Neural cell (in vitro differentiated cells): ENCODE data around the gene TRIM44.

Source experiments
- EP300 ChIP-seq: fragments of 450-650 bp; conservative IDR thresholded peaks from 2 replicates; pipeline ENCODE4 v1.6.1; 2014; ENCODE audit warnings: antibody characterized with exemption, mild to moderate bottlenecking, moderate library complexity; ENCODE audit not compliant: poor library complexity, severe bottlenecking
- EZH2 ChIP-seq: fragments of 200-600, 300-800 bp; shearing (Covaris generic), sonication (generic); IDR thresholded peaks from 2 replicates; pipeline ENCODE4 v1.6.1; 2014; ENCODE audit warnings: antibody characterized with exemption, low read length, borderline replicate concordance, mild to moderate bottlenecking; ENCODE audit not compliant: insufficient read depth, poor library complexity, severe bottlenecking
- MXI1 ChIP-seq: fragments of 450-650 bp; conservative IDR thresholded peaks from 2 replicates; pipeline ENCODE4 v1.6.1; 2014; ENCODE audit warnings: antibody characterized with exemption, mild to moderate bottlenecking; ENCODE audit not compliant: poor library complexity, severe bottlenecking
- POLR2AphosphoS5 ChIP-seq: IDR thresholded peaks from 2 replicates; pipeline ENCODE4 v1.6.1; 2012
- RAD21 ChIP-seq: fragments of 450-650 bp; conservative IDR thresholded peaks from 2 replicates; pipeline ENCODE4 v1.6.1; 2014; ENCODE audit warnings: antibody characterized with exemption, mild to moderate bottlenecking, moderate library complexity
- SMC3 ChIP-seq: fragments of 450-650 bp; conservative IDR thresholded peaks from 2 replicates; pipeline ENCODE4 v1.6.1; 2014; ENCODE audit warnings: antibody characterized with exemption, mild to moderate bottlenecking, moderate library complexity; ENCODE audit not compliant: poor library complexity
- TAF1 ChIP-seq: IDR thresholded peaks from 2 replicates; pipeline ENCODE4 v1.6.1; 2012; ENCODE audit warnings: low read depth
- TF ChIP-seq, protein P1 (sequence below): fragments of 450-650 bp; IDR thresholded peaks from 2 replicates; pipeline ENCODE4 v1.5.1; 2014; ENCODE audit warnings: antibody characterized with exemption, mild to moderate bottlenecking, moderate library complexity; ENCODE audit not compliant: poor library complexity, severe bottlenecking
- TF ChIP-seq, protein P2 (sequence below): IDR thresholded peaks from 2 replicates; pipeline ENCODE4 v1.6.1; 2012; ENCODE audit warnings: borderline replicate concordance

DNA sequence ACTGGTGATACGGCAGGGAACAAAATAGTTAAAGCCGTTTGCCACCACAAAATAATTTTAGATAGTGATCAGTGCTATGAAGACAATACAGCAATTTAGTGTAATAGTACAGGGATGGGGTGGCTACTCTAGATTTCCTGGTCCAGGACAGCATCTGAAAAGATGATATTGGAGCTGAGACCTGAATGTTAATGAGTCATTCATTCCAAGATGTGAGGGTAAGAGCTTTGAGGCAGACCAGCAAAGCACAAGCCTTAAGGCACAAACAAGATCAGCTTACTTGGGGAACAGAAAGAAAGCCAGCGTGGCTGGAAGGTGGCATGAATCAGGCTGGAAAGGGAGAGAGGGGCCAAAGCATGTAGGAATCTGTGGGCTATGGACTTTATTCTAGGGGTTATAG lies 132.3 kb downstream of the TRIM44 start:
- no peak for TF ChIP-seq EP300
- TF ChIP-seq POLR2AphosphoS5 = no peak
- TF ChIP-seq, protein P1, sequence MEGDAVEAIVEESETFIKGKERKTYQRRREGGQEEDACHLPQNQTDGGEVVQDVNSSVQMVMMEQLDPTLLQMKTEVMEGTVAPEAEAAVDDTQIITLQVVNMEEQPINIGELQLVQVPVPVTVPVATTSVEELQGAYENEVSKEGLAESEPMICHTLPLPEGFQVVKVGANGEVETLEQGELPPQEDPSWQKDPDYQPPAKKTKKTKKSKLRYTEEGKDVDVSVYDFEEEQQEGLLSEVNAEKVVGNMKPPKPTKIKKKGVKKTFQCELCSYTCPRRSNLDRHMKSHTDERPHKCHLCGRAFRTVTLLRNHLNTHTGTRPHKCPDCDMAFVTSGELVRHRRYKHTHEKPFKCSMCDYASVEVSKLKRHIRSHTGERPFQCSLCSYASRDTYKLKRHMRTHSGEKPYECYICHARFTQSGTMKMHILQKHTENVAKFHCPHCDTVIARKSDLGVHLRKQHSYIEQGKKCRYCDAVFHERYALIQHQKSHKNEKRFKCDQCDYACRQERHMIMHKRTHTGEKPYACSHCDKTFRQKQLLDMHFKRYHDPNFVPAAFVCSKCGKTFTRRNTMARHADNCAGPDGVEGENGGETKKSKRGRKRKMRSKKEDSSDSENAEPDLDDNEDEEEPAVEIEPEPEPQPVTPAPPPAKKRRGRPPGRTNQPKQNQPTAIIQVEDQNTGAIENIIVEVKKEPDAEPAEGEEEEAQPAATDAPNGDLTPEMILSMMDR = no peak
- no peak for TF ChIP-seq EZH2
- TF ChIP-seq, protein P2, sequence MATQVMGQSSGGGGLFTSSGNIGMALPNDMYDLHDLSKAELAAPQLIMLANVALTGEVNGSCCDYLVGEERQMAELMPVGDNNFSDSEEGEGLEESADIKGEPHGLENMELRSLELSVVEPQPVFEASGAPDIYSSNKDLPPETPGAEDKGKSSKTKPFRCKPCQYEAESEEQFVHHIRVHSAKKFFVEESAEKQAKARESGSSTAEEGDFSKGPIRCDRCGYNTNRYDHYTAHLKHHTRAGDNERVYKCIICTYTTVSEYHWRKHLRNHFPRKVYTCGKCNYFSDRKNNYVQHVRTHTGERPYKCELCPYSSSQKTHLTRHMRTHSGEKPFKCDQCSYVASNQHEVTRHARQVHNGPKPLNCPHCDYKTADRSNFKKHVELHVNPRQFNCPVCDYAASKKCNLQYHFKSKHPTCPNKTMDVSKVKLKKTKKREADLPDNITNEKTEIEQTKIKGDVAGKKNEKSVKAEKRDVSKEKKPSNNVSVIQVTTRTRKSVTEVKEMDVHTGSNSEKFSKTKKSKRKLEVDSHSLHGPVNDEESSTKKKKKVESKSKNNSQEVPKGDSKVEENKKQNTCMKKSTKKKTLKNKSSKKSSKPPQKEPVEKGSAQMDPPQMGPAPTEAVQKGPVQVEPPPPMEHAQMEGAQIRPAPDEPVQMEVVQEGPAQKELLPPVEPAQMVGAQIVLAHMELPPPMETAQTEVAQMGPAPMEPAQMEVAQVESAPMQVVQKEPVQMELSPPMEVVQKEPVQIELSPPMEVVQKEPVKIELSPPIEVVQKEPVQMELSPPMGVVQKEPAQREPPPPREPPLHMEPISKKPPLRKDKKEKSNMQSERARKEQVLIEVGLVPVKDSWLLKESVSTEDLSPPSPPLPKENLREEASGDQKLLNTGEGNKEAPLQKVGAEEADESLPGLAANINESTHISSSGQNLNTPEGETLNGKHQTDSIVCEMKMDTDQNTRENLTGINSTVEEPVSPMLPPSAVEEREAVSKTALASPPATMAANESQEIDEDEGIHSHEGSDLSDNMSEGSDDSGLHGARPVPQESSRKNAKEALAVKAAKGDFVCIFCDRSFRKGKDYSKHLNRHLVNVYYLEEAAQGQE = no peak
- TF ChIP-seq RAD21 = no peak
- no peak for TF ChIP-seq SMC3
- no peak for TF ChIP-seq TAF1
- TF ChIP-seq MXI1 = no peak
